ENCODE measurements around the gene ELF4.

DNA sequence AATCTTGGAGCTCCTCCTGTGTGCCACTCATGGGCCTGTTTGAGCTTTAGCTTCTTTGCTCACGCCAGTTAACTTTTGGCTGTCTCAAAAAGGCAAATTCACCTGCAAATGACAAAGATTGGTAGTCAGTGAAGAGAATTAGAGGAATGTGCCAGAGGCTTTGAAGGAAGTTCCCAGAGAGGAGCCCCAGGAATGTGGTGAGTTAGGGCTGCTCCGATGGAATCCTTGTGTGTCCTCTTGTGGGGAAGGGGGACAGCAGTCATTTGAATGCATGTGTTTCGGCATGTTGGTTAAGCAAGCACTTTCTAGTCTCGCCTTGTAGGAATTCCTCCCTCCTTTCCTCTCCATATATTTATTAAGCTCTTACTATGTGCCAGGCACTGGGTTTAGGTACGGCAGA is 62.9 kb downstream of the ELF4 start:
- TF ChIP-seq, protein P1, sequence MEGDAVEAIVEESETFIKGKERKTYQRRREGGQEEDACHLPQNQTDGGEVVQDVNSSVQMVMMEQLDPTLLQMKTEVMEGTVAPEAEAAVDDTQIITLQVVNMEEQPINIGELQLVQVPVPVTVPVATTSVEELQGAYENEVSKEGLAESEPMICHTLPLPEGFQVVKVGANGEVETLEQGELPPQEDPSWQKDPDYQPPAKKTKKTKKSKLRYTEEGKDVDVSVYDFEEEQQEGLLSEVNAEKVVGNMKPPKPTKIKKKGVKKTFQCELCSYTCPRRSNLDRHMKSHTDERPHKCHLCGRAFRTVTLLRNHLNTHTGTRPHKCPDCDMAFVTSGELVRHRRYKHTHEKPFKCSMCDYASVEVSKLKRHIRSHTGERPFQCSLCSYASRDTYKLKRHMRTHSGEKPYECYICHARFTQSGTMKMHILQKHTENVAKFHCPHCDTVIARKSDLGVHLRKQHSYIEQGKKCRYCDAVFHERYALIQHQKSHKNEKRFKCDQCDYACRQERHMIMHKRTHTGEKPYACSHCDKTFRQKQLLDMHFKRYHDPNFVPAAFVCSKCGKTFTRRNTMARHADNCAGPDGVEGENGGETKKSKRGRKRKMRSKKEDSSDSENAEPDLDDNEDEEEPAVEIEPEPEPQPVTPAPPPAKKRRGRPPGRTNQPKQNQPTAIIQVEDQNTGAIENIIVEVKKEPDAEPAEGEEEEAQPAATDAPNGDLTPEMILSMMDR (conservative IDR thresholded peaks at IDR 0.05; ENCODE audit: low read length) = no peak
- no peak for TF ChIP-seq EZH2phosphoT487 (IDR thresholded peaks at IDR 0.05; ENCODE audit: borderline replicate concordance)
